HG02970 (cell line): ENCODE data around the gene PPP2R2D.
"Not testable (repeated sequence)": the region's sequence is repeated elsewhere in the genome, so short reads cannot be mapped to it uniquely, and the experiment has no call there.

ENCODE experiments used
- ATAC-seq: cut with Tn5 transposase; IDR thresholded peaks from one replicate; pipeline ENCODE4 v1.9.1; 2021; ENCODE audit warnings: mild to moderate bottlenecking, moderate library complexity, moderate number of reproducible peaks; ENCODE audit not compliant: unreplicated experiment, low FRiP score

Gene PPP2R2D

DNA sequence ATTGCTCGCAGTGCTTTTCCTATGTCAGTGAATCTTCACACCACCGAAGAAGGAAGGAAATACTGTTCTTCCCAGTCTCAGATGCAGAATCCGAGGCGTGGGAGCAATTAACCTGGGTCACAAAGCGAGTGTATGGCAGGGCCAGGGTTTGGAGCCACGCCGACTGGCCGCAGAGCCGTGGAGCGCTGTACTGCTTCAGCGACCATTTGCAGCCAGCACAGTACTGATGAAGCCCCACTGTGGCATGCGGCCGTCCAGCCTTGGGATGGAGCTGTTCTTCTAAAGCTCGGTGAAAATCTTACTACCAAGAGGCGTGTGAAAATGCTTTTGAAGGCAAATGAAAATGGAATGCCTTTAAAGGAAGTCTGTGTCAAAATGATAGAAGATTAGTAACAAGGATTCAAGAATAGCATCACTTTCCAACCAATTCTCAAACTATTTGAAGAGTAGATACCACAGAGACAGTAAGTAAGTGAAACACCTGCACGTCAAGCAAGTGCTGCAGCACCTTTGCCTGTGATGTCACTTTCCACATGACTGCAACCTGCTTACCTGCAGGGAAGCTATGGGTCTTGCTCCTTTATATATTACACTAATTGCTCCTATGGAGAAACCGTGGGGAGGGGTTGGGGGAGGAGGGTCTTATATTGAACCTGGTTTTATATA lies 4.9 kb downstream of the PPP2R2D start:
- ATAC-seq: no peak

DNA sequence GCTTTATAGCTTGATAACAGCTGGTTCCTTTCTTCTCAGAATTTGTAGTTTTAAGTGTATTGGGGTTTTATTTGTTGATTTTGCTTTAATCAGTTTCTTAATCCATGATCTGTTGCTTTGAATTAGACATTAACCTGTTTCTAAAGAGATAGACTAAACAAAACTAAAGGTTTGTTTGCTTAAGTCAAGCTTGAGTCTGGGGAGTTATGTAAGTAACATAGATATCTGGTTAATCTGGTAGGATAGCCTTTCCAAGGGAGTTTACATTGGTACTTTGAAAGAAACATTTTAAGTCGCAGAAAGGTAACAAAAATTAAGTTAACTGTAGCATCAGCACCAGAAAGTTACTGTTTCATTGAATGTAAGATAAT lies 5.4 kb downstream of the PPP2R2D start:
- ATAC-seq: no peak

DNA sequence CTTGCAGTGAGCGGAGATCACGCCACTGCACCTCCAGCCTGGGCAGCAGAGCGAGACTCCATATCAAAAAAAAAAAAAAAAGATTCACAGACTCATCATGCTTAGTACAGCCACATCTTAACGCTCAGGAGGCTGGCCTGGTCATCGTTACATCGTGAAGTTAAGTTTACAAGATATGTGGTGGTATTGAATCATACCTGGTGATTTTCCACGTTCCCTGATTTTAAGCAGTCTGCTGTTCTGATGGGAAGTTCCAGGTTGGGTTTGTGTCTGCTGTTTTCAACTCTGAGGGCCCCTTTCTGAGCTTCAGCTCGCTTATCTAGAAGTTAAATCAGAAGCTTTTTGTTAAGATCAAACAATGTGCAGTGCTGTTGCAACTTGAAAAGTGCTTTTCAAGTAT lies 6.9 kb downstream of the PPP2R2D start:
- no peak for ATAC-seq

DNA sequence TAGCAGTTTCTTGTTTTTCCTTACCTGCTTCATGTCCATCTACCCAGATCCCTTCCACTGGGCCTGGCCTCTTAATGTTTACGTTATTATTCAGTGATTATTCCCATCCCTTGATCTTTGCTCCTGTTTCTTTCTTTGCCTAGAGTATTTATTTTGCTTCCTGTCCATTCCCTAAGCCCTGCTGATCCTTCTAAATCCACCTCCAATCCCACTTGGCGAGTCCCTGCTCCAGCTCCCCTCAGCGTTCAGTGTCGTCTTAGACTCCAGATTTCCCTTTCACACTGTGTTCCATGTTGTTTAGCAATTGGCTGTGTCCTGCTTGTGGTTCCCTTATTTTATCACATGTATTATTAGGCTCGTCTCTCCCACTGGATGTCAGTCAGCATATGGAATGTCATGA lies 7.3 kb downstream of the PPP2R2D start:
- no peak for ATAC-seq

DNA sequence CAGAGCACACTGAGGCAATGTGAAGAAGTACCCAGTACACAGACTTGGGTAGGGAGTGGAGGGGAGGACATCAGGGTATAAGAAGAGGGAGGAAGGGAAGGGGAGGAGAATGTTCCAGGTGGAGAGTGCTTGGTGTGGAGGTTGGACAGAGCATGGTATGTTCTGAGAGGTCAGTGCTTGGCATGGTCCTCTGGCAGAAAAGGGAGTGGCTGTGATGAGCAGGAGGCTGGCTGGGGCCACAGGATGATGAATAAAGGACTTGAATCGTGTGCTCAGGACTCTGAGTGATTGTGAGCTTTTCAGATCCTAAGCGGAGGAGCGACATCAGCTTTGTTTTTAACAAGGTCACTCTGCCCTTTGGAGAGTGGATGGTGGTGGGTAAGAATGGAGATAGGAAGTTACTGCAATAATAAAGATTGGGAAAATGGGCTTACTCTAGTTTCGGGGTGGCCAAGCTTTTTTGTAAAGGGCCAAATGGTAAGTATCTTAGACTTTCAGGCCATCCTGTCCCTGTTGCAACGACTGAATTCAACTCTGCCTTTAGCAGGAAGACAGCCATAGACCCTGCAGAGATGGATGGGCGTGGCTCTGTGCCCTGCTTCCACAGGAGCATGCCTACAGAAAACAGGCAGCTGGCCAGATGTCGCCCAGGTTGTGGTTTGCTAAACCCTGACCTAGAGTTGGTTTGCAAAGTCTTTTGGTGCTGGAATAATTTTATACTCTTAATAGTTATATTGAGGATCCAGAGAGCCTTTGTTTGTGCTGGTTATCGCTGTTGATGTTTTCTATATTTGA lies 8.4 kb downstream of the PPP2R2D start:
- no peak for ATAC-seq

DNA sequence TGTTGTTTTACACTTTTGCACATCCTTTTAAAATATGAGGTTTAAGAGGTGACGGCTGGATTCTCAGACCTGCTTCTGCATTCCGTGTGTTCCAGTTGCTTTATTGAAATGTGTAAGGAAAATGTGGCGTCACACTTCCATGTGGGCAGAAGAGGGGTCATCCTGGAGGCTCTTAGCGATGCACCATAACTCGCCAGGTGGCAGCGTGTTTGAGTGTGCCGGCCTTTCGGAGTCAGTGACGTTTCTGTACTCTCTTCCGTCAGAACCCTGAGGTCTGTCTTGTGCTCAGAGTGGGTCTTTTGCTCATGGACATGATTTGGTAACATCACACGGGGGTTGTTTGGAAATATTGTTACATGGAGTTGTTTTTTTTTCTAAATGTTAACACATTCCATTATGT lies 9.1 kb downstream of the PPP2R2D start:
- no peak for ATAC-seq

DNA sequence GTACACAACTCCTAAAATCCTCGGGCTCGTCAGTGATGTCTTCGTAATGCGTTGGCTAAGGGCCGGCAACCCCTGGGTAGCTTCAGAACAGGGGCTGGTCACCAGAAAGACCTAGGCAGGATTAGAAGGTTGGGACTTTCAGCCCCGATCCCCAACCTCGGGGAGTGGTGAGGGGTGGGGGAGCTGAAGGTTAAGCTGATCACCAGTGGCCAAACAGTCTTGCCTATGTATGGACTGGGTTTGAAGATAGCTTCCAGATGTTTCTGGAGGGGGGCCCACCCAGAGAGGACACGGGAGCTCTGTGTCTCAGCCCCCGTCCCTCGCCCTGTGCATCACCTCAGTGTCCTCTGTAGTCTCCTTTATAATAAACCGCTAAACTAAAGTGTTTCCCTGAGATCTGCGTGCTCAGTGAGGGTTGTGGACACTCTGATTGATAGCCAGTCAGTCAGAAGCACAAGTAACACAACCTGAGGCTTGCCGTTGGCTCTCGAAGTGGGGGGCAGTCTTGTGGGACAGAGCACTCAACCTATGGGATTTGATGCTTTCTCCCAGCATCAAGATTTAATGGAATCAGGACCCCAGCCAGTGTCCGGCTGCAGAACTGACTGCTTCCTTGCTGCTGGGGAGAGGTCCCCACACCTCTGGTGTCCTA lies 10.0 kb downstream of the PPP2R2D start:
- no peak for ATAC-seq

DNA sequence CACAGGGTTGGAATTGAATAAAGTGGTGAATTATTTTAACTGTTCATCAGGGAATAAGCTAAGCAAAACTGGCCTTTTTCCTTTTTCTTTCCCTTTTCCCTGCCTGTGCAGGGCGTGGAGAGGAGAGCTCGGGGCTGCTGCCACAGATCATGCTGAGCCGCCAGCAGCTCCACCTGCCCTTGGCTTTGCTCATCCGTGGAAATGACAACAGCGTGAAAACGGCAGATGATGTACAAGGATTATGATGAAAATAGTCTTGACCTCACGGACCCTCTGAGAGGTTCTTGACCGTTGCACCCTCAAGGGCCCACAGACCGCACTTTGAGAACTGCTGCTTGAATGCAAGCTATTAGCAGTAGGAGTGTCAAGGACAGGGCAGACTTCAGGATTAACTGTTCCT lies 10.6 kb downstream of the PPP2R2D start:
- no peak for ATAC-seq

DNA sequence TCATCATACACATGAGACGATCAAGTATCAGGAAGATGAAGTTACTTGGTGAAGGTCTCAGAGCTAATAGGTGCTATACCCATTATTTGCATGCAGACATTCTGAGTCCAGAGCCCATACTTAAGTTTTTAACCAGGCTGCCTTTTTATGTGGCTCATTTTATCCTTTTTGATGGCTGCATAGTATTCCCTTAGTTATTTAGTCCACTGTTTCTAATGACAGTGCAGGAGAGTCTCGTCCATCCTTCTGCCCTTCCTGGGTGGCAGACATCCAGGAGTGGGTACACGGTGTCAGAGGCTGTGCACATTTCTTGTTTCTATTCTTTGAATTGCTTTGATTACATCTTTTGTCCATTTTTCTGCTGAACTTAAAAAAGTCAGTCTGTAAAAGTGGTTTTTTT lies 11.8 kb downstream of the PPP2R2D start:
- ATAC-seq: no peak

DNA sequence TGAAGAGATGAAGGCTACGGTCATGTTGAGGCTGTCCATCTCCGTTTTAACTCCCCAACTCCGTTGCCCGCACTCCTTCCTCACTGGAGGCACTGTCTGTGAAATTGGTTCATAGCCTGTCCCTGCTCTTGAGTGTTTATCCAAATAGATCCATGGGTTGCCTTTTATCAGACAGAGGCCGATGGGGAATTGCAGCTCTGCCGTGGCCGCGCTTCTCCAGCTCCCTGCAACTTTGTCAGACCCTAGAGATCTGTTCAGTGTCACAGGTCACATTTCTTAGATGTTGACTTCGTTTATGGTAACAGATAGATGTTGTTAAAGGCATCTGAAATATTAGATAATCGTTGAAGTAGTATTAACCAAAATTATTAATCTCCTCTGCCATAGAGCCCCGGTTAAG lies 14.7 kb downstream of the PPP2R2D start:
- no peak for ATAC-seq

DNA sequence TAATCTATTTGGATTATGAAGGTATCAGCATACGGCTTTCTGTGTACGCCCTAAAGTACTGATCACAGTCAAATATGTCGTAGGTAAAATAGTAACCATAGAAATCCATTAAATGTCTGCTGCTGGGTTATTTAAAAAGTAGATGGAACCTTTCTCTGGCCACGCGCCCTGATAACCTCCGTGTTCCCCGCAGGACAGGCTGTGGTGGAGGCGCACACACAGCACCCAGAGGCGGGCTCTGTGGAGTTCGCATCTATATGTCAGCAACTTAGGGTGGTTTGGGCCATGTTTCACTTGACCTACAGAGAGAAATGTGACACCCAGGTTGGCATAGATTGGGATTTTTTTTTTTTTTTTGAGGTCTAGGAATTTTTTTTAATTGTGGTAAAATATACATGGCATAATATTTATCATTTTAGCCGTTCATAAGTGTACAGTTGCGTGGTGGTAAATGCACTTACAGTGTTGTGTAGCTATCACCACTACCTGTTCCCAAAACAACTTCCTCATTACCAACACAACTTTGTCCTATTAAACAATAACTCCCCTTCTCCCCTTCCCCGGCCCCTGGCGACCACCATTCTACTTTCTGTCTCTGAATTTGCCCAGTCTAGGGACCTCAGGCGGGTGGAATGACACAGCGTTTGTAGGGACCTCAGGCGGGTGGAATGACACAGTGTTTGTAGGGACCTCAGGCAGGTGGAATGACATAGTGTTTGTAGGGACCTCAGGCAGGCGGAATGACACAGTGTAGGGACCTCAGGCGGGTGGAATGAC lies 15.4 kb downstream of the PPP2R2D start:
- no peak for ATAC-seq

DNA sequence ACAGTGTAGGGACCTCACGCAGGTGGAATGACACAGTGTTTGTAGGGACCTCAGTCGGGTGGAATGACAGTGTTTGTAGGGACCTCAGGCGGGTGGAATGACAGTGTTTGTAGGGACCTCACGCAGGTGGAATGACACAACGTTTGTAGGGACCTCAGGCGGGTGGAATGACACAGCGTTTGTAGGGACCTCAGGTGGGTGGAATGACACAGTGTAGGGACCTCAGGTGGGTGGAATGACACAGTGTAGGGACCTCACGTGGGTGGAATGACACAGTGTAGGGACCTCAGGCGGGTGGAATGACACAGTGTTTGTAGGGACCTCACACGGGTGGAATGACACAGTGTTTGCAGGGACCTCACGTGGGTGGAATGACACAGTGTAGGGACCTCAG lies 16.0 kb downstream of the PPP2R2D start:
- ATAC-seq: not testable (repeated sequence)

DNA sequence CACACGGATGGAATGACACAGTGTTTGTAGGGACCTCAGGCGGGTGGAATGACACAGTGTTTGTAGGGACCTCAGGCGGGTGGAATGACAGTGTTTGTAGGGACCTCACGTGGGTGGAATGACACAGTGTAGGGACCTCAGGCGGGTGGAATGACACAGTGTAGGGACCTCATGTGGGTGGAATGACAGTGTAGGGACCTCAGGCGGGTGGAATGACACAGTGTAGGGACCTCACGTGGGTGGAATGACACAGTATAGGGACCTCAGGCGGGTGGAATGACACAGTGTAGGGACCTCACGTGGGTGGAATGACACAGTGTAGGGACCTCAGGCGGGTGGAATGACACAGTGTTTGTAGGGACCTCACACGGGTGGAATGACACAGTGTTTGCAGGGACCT lies 16.7 kb downstream of the PPP2R2D start:
- not testable (repeated sequence) for ATAC-seq

DNA sequence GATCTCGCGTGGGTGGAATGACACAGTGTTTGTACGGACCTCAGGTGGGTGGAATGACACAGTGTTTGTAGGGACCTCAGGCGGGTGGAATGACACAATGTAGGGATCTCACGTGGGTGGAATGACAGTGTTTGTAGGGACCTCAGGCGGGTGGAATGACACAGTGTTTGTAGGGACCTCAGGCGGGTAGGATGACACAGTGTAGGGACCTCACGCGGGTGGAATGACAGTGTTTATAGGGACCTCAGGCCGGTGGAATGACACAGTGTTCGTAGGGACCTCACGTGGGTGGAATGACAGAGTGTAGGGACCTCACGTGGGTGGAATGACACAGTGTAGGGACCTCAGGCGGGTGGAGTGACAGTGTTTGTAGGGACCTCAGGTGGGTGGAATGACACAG lies 18.7 kb downstream of the PPP2R2D start:
- ATAC-seq: not testable (repeated sequence)

DNA sequence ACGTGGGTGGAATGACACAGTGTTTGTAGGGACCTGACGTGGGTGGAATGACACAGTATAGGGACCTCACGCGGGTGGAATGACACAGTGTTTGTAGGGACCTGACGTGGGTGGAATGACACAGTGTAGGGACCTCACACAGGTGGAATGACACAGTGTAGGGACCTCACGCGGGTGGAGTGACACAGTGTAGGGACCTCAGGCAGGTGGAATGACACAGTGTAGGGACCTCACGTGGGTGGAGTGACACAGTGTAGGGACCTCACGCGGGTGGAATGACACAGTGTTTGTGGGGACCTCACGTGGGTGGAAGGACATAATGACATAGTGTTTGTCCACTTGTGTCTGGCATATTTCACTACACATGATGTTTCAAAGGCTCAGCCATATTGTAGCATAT lies 19.3 kb downstream of the PPP2R2D start:
- ATAC-seq: no peak

DNA sequence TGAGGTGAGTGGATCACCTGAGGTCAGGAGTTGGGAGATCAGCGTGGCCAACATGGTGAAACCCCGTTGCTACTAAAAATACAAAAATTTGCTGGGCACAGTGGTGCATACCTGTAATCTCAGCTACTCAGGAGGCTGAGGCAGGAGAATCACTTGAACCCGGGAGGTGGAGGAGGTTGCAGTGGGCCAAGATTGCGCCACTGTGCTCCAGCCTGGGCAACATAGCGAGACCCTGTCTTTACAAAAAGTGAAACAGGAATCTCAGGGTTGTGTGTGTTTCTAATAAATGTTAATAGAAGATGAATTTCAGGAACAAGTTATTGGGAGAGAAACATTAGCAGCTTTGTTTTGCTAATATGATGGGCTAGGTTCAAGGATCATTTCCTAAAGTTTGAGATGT lies 19.9 kb downstream of the PPP2R2D start:
- ATAC-seq: no peak

DNA sequence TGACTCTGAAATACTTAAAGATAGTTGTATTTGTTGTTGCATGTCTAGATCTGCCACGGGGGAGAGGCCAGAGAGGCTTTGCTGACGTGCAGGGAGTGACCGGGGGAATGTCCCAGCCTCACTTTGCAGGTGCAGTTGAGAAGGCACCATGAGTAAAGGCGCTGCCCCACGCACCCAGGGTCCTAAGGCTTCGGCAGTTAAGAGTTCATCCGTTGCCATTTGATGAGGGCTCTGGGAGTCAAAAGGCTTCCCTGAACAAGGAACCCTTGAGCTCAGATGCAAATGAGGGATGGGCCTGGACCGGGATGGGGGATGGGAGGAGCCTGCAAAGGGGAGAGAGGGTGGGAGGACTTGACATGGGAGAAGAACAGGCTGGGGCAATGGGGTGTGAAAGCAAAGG lies 20.4 kb downstream of the PPP2R2D start:
- no peak for ATAC-seq

DNA sequence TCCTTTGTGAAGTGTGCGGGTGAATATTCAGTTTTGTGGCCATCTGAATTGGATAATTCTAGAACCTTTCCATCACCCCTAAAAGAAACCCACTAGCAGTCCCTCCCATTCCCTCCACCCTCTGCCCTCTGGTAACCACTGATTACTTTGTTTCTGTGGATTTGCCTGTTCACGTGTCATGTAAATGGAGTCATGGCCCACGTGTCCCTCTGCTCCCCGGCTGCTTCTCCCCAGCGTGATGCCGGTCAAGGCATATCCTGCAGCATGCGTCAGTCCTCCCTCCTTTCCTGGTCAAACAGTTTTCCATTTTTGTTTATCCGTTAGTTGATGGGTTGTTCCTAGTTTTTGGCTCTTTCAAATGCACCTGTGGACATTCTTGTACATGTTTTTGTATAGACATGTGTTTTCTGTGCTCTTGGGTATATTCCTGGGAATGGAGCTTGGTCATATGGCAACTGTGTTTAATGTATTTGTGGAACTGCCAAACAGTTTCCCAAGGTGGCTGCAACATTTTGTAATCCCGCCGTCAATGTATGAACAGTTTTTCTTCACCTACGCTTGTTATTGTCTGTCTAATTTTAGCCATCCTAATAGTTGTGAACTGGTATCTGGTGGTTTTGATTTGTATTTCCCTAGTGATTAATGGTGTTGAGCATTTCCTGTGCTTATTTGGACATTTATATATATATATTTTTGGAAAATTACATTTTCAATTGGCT lies 22.4 kb downstream of the PPP2R2D start:
- ATAC-seq: no peak

DNA sequence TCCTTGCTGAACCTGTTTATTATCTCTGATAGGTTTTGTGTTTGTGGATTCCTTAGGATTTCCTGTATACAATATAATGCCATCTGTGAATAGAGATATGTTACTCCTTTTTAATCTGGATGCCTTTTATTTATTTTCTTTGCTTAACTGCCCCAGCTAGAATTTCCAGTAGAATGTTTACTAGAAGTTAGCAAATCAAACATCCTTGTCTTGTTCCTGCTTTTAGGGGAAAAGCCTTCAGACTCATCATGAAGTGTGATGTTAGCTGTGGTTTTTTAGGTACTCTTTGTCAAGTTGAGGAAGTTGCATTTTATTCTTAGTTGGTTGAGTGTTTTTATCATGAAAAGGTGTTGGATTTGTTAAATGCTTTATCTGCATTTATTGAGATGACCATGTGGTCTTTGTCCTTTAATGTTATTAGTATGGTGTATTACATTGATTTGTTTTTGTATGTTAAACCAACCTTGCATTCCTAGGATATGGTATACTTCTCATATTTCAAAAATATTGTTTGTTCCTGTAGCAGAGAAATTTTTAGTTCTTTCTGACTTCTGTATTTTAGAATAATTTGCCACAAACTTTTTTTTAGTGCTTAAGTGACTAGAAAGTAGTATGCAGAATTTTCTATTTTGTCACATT lies 24.3 kb downstream of the PPP2R2D start:
- ATAC-seq: no peak

DNA sequence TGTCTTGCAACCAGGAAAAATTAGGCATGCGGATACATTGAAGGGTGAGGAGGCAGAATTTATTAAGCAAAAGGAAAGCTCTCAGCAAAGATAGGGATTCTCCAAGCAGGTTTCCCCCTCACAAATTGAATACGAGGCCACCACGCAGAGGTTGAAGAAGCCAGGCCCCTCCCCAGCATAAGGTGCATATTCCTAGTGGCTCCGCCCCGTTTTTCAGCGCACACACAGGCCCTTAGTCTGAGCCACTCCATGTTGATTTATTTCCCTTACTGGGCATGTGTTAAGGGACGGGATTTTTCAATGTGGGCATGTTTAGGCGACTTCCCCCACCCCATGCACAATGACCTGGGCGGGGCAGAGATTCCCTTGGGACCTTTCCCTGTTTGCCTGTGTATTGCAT lies 24.9 kb downstream of the PPP2R2D start:
- ATAC-seq: no peak
